Smooth muscle cell (in vitro differentiated cells): ENCODE measurements around the gene ARPC1B. TPM values are rescaled to one million over a fixed set of nuclear protein-coding genes. Genes with fewer than 3 reads are reported as not detected.

Experiments used
- DNase-seq: peaks from one replicate; lab custom pipeline; 2025; ENCODE audit not compliant: unreplicated experiment; lab: John Stamatoyannopoulos, UW
- H2AFZ ChIP-seq: fragments of 200-600 bp; sonication (generic); 2 replicates; pipeline ENCODE4 v1.6.0; 2016; ENCODE audit warnings: antibody characterized with exemption, low read depth, mild to moderate bottlenecking
- H3F3A ChIP-seq: fragments of 200-600 bp; sonication (generic); 2 replicates; pipeline ENCODE4 v1.6.0; 2017; ENCODE audit warnings: antibody characterized with exemption, low read depth
- H3K27ac ChIP-seq: fragments of 200-600 bp; sonication (generic); 2 replicates; pipeline ENCODE4 v1.5.1; 2016; ENCODE audit warnings: low read depth, mild to moderate bottlenecking
- H3K27me3 ChIP-seq: fragments of 200-600 bp; sonication (generic); 2 replicates; pipeline ENCODE4 v1.6.1; 2016; ENCODE audit warnings: low read depth, mild to moderate bottlenecking
- H3K36me3 ChIP-seq: fragments of 200-600 bp; sonication (generic); 2 replicates; pipeline ENCODE4 v1.5.1; 2016; ENCODE audit warnings: low read depth
- H3K4me1 ChIP-seq: fragments of 200-600 bp; sonication (generic); 2 replicates; pipeline ENCODE4 v1.5.1; 2016; ENCODE audit warnings: low read depth
- H3K4me2 ChIP-seq: fragments of 200-600 bp; sonication (generic); 2 replicates; pipeline ENCODE4 v1.6.0; 2016; ENCODE audit warnings: mild to moderate bottlenecking
- H3K4me3 ChIP-seq: fragments of 200-600 bp; sonication (generic); 2 replicates; pipeline ENCODE4 v1.5.1; 2016; ENCODE audit warnings: mild to moderate bottlenecking
- H3K79me2 ChIP-seq: fragments of 200-600 bp; sonication (generic); 2 replicates; pipeline ENCODE4 v1.6.0; 2016; ENCODE audit warnings: low read depth, mild to moderate bottlenecking
- H3K9ac ChIP-seq: fragments of 200-600 bp; sonication (generic); 2 replicates; pipeline ENCODE4 v1.6.0; 2016; ENCODE audit warnings: low read depth
- H3K9me3 ChIP-seq: fragments of 200-600 bp; sonication (generic); replicated peaks from 2 replicates; pipeline ENCODE4 v1.5.1; 2016; ENCODE audit warnings: low read depth
- H4K20me1 ChIP-seq: fragments of 200-600 bp; sonication (generic); 2 replicates; pipeline ENCODE4 v1.6.0; 2016; ENCODE audit warnings: low read depth
- CTCF ChIP-seq: fragments of 200-600 bp; sonication (generic); IDR thresholded peaks from 2 replicates; pipeline ENCODE4 v1.5.1; 2017; ENCODE audit warnings: borderline replicate concordance, mild to moderate bottlenecking, antibody characterized with exemption; ENCODE audit not compliant: insufficient read depth, poor library complexity, severe bottlenecking
- WGBS: methylation state at CpG from one replicate; pipeline ENCODE4 v1.1.7; 2016; ENCODE audit warnings: low lambda C conversion rate; 5-methylcytosine and 5-hydroxymethylcytosine counted together
- polyA plus RNA-seq: library from polyadenylated mRNA; unstranded; fragments of >200 nt; fragmentation: Nextera tagmentation; extraction: Ambion mirVana; gene quantifications from 2 replicates; pipeline ENCODE4 v1.2.1, GENCODE V29; 2016
- total RNA-seq: library from RNA; depleted of rRNA; stranded (reverse); fragments of >200 nt; gene quantifications from 2 replicates; pipeline ENCODE4 v1.2.3, GENCODE V29; 2014

ARPC1B gene
- total and polyA plus RNA-seq, 2 experiments from 2014 or later = 105 to 225 TPM

- Histone ChIP-seq H3K27me3 (no peaks in the 10 kb centered on the region), H4K20me1 (peaks cover 65% of the 10 kb centered on the region), H3K36me3 (no peaks in the 10 kb centered on the region), H3K4me1 (no peaks in the 10 kb centered on the region), H3K9me3 (no peaks in the 10 kb centered on the region), H3K9ac (no peak overlapping the region), H3K79me2 (peaks cover 3% of the 10 kb centered on the region), H3F3A (peaks cover 17% of the 10 kb centered on the region), H3K4me3 (no peak overlapping the region), H2AFZ (no peak overlapping the region), H3K4me2 (no peak overlapping the region), H3K27ac (no peak overlapping the region)
- DNase-seq = no peak
- TF ChIP-seq CTCF = no peak
- 94% methylated on average over 5 of the region's 5 CpGs for WGBS
Measured at GRCh38 chr7:99398891-99399445, 24.4 kb downstream of the ARPC1B start.

- H4K20me1 ChIP-seq = peaks cover 67% of the 10 kb centered on the region
- no peak overlapping the region for H3K9ac ChIP-seq
- H3K27me3 ChIP-seq = no peaks in the 10 kb centered on the region
- H3K4me1 ChIP-seq = no peaks in the 10 kb centered on the region
- H3K79me2 ChIP-seq = peaks cover 3% of the 10 kb centered on the region
- 96% methylated on average over 6 of the region's 6 CpGs for WGBS
- no peak for DNase-seq
- H3K36me3 ChIP-seq = no peaks in the 10 kb centered on the region
- H2AFZ ChIP-seq = no peak overlapping the region
- no peak overlapping the region for H3K4me3 ChIP-seq
- no peak overlapping the region for H3K4me2 ChIP-seq
- peaks cover 16% of the 10 kb centered on the region for H3F3A ChIP-seq
- no peaks in the 10 kb centered on the region for H3K9me3 ChIP-seq
- H3K27ac ChIP-seq = no peak overlapping the region
- TF ChIP-seq CTCF = no peak
Measured at GRCh38 chr7:99399597-99399996, 25.1 kb downstream of the ARPC1B start.

GRCh38 chr7:99402854-99403253, 28.3 kb downstream of the ARPC1B start:
- no peaks in the 10 kb centered on the region for H3K27me3 ChIP-seq
- no peak for DNase-seq
- TF ChIP-seq CTCF = no peak
- peaks cover 12% of the 10 kb centered on the region for H3K4me1 ChIP-seq
- peaks cover 76% of the 10 kb centered on the region for H4K20me1 ChIP-seq
- no peak overlapping the region for H3K4me3 ChIP-seq
- no peak overlapping the region for H3K4me2 ChIP-seq
- WGBS = 99% methylated on average over 2 of the region's 3 CpGs
- no peak overlapping the region for H3K27ac ChIP-seq
- H3K9me3 ChIP-seq = no peaks in the 10 kb centered on the region
- no peak overlapping the region for H3K9ac ChIP-seq
- H3K36me3 ChIP-seq = no peaks in the 10 kb centered on the region
- peaks cover 6% of the 10 kb centered on the region for H3F3A ChIP-seq
- no peak overlapping the region for H2AFZ ChIP-seq
- H3K79me2 ChIP-seq = peaks cover 33% of the 10 kb centered on the region

- no peak overlapping the region for H3K4me2 ChIP-seq
- H3K4me1 ChIP-seq = peaks cover 12% of the 10 kb centered on the region
- DNase-seq = no peak
- no peaks in the 10 kb centered on the region for H3K9me3 ChIP-seq
- H2AFZ ChIP-seq = no peak overlapping the region
- H3K27me3 ChIP-seq = no peaks in the 10 kb centered on the region
- H3K4me3 ChIP-seq = no peak overlapping the region
- peaks cover 2% of the 10 kb centered on the region for H3F3A ChIP-seq
- peaks cover 72% of the 10 kb centered on the region for H4K20me1 ChIP-seq
- H3K36me3 ChIP-seq = no peaks in the 10 kb centered on the region
- H3K27ac ChIP-seq = no peak overlapping the region
- TF ChIP-seq CTCF = no peak
- H3K79me2 ChIP-seq = peaks cover 38% of the 10 kb centered on the region
- WGBS = 97% methylated on average over 5 of the region's 5 CpGs
- no peak overlapping the region for H3K9ac ChIP-seq
Measured at GRCh38 chr7:99403764-99404163, 29.2 kb downstream of the ARPC1B start.
